Measurements from ENCODE around the gene HTR7. TPM values are rescaled to one million over a fixed set of nuclear protein-coding genes. Genes with fewer than 3 reads are reported as not detected.

Gene HTR7
- total and polyA plus RNA-seq, 2 of the 8 experiments (the other 6 are each of a cell fraction or from before 2014, with no cell fraction given) = 22.9 to 24.6 TPM

DNA sequence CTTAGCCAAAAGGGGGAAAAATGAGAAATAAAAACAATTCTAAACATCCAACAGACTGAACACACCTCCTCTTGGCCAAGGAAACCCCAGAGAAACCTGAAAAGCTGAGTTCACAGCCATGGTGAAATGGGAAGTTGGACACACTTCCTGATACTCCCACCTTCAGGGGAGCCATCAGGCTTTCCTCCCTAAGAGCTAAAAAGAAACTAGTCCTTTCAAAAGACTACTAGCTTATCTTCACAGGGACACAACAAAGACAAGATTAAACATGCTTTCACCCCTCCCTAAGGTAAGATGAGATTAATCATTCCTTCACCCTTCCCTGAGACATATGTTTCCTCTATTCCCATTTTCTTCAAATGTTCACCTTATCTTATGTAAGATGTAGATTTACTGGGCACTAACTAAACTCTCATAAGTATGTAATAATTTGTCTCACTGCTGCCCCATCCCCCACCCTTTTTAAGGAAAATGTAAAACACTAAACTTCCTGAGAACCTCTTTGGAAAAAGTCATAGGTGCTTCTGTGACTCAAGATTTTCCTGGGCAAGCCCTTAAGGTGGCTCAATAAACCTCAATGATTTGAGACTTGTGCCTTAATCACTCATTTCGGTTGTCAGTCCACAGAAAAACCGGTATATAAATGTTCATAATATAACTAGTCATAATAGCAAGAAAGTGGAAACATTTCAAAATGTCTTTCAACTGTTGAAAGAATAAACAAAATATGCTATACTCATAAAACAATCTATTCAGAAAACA, 40.5 kb downstream of the HTR7 start:
- Histone ChIP-seq H2AFZ (ENCODE audit: low read length) (no peak overlapping the region), H3K14ac (ENCODE audit: insufficient read length) (no peak overlapping the region), H4K91ac (replicated peaks; ENCODE audit: insufficient read length, low read length) (peak overlapping the region; percentile 61), H2BK20ac (ENCODE audit: low read length) (no peak overlapping the region), H3K4ac (replicated peaks; ENCODE audit: insufficient read length, low read depth, low read length) (no peak overlapping the region), H2BK120ac (replicated peaks; ENCODE audit: low read depth, low read length) (peak overlapping the region; percentile 25), H3K18ac (ENCODE audit: extremely low read depth, low read length) (no peak overlapping the region), H3K79me1 (ENCODE audit: low read depth, low read length) (no peaks in the 10 kb centered on the region), H4K5ac (ENCODE audit: insufficient read length, low read depth, low read length) (no peak overlapping the region), H4K20me1 (replicated peaks in 1 of 2; ENCODE audit: control insufficient read depth in 1 of 2, insufficient read depth in 2 of 2, low read length in 2 of 2) (no peaks in the 10 kb centered on the region), H3K36me3 (ENCODE audit: control insufficient read depth in 2 of 4, insufficient read depth in 4 of 4, low read length in 3 of 4) (peaks cover 0 to under 1% (median 0%) of the 10 kb centered on the region in 4 experiments; a peak in 1 of 8 replicates), H3K4me2 (ENCODE audit: insufficient read depth in 1 of 2, low read depth in 2 of 2, low read length in 2 of 2) (no peak overlapping the region), H3K79me2 (ENCODE audit: control insufficient read depth in 1 of 2, insufficient read depth in 2 of 2, low read length in 2 of 2) (peaks cover 0 to 65% of the 10 kb centered on the region in 2 experiments; a peak in 2 of 4 replicates), H3K23me2 (ENCODE audit: low read depth, low read length) (peaks cover 2% of the 10 kb centered on the region; the same call in 1 of the 2 replicates), H3K27me3 (replicated peaks in 1 of 4; ENCODE audit: control insufficient read depth in 3 of 4, extremely low read depth in 1 of 4, insufficient read depth in 3 of 4, low read length in 3 of 4) (no peaks in the 10 kb centered on the region), H3K9ac (replicated peaks in 1 of 4; ENCODE audit: extremely low read depth in 1 of 4, low read depth in 3 of 4, low read length in 3 of 4) (no peak overlapping the region; a peak in 1 of 7 replicates), H3K4me3 (ENCODE audit: extremely low read depth in 1 of 4, insufficient read depth in 2 of 4, low read depth in 3 of 4, low read length in 4 of 4) (no peak overlapping the region), H4K8ac (ENCODE audit: extremely low read depth, insufficient read depth, low read length) (no peak overlapping the region), H2BK12ac (ENCODE audit: low read depth, low read length) (no peak overlapping the region), H3K4me1 (replicated peaks in 1 of 4; ENCODE audit: control insufficient read depth in 3 of 4, insufficient read depth in 4 of 4, low read length in 3 of 4) (peaks cover 0 to 20% (median 9%) of the 10 kb centered on the region in 4 experiments; a peak in 5 of 7 replicates), H3K27ac (ENCODE audit: low read depth, low read length) (no peak overlapping the region), H3K9me3 (ENCODE audit: insufficient read depth in 2 of 2, low read depth in 1 of 2, low read length in 1 of 2) (peaks cover 12 to 17% of the 10 kb centered on the region in 2 experiments; a peak in 3 of 4 replicates), H2BK5ac (ENCODE audit: low read depth, low read length) (no peak overlapping the region), H3K56ac (replicated peaks; ENCODE audit: insufficient read length, low read depth, low read length) (no peak overlapping the region), H2AK5ac (ENCODE audit: low read depth, low read length) (no peak overlapping the region), H3K23ac (ENCODE audit: insufficient read length) (no peak overlapping the region), H2BK15ac (ENCODE audit: low read length) (no peak overlapping the region)
- FAIRE-seq (no peak), DNase-seq (ENCODE audit: low read depth in 1 of 2, low spot score in 2 of 2) (peak in 1 of 2 experiments; percentile 23)
- ChIA-PET POLR2A (ENCODE audit: partially characterized antibody) (no interaction called here), CTCF (ENCODE audit: partially characterized antibody) (interaction anchor here (1.0 to 2.8 kb wide), 2 partner anchors 30 to 49 kb away, joined by 3 to 16 read pairs; no protein-coding TSS in a partner anchor)
- WGBS, 2 experiments (ENCODE audit: extremely low coverage in 1 of 2, insufficient coverage in 1 of 2, insufficient read length in 1 of 2, insufficient replicate concordance in 2 of 2, low coverage in 1 of 2, low lambda C conversion rate in 2 of 2, missing lambda C conversion rate in 1 of 2) = 81% methylated on average over 2 of the region's 2 CpGs; no CpG with 5 or more reads in 1 of the 2 experiments
- TF ChIP-seq KDM4A (IDR thresholded peaks at IDR 0.05; ENCODE audit: low read depth, low read length, severe bottlenecking) = no peak
- TF ChIP-seq SP4 (IDR thresholded peaks at IDR 0.05; ENCODE audit: low read length) = no peak
- no peak for TF ChIP-seq SP1 (IDR thresholded peaks at IDR 0.05; ENCODE audit: low read depth, low read length)
- TF ChIP-seq CHD2 (IDR thresholded peaks at IDR 0.05; ENCODE audit: low read length) = no peak
- TF ChIP-seq JUN (IDR thresholded peaks at IDR 0.05; ENCODE audit: low read depth, low read length) = no peak
- TF ChIP-seq CHD1 (IDR thresholded peaks at IDR 0.05; ENCODE audit: low read depth, low read length) = no peak
- TF ChIP-seq SRF (IDR thresholded peaks at IDR 0.05; ENCODE audit: low read depth, low read length) = no peak
- TF ChIP-seq POU5F1 (IDR thresholded peaks at IDR 0.05; ENCODE audit: low read depth, low read length) = no peak
- no peak for TF ChIP-seq BCL11A (IDR thresholded peaks at IDR 0.05; ENCODE audit: low read depth in 2 of 2, low read length in 2 of 2)
- no peak for TF ChIP-seq NANOG (IDR thresholded peaks at IDR 0.05; ENCODE audit: insufficient read depth, low read depth, low read length, poor library complexity, severe bottlenecking)
- TF ChIP-seq SP2 (IDR thresholded peaks at IDR 0.05; ENCODE audit: low read length) = no peak
- TF ChIP-seq POLR2A (IDR thresholded peaks at IDR 0.05; ENCODE audit: control extremely low read depth in 1 of 2, low read depth in 2 of 2, low read length in 2 of 2) = no peak
- no peak for TF ChIP-seq BACH1 (IDR thresholded peaks at IDR 0.05; ENCODE audit: low read length)
- TF ChIP-seq EGR1 (IDR thresholded peaks at IDR 0.05; ENCODE audit: borderline replicate concordance, low read depth, low read length) = no peak
